Thyroid gland (tissue), 4 donors: ENCODE results near the gene GJB3. TPM values are rescaled to one million over a fixed set of nuclear protein-coding genes. Genes with fewer than 3 reads are reported as not detected.
"Not testable (repeated sequence)": the region's sequence is repeated elsewhere in the genome, so short reads cannot be mapped to it uniquely, and the experiment has no call there.

Source experiments
- DNase-seq, 2 donors: peaks; one replicate each; pipeline ENCODE4 v3.0.0-alpha.2; 2019
- H3K27ac ChIP-seq, 3 donors: fragments of 200-600 bp; sonication (generic); 1 replicate in 2 of 3; 2 replicates in 1 of 3; pipeline ENCODE4 v1.5.1; 2016 to 2019; ENCODE audit warnings: mild to moderate bottlenecking in 1 of 3, moderate library complexity in 1 of 3
- H3K27me3 ChIP-seq: fragments of 200-600 bp; sonication (generic); one replicate; pipeline ENCODE4 v1.5.1; 2019
- H3K36me3 ChIP-seq, 2 donors: fragments of 200-600 bp; sonication (generic); one replicate each; pipeline ENCODE4 v1.5.1; 2016 to 2019
- H3K4me1 ChIP-seq, 2 donors: fragments of 200-600 bp; sonication (generic); one replicate each; pipeline ENCODE4 v1.5.1; 2017 to 2019
- H3K4me3 ChIP-seq, 3 donors: fragments of 200-600 bp; sonication (generic); replicated peaks in 1 of 3; 1 replicate in 2 of 3; 2 replicates in 1 of 3; pipeline ENCODE4 v1.5.1; 2016; ENCODE audit warnings: mild to moderate bottlenecking in 1 of 3
- H3K9me3 ChIP-seq: fragments of 200-600 bp; sonication (generic); one replicate; pipeline ENCODE4 v1.5.1; 2017
- POLR2A ChIP-seq, 2 donors: fragments of 450-650 bp; IDR thresholded peaks; one replicate each; pipeline ENCODE4 v1.6.1; 2017; ENCODE audit warnings: antibody characterized with exemption in 2 of 2, mild to moderate bottlenecking in 2 of 2, moderate library complexity in 1 of 2
- WGBS, 2 donors: methylation state at CpG; one replicate each; pipeline ENCODE4 v1.1.5; 2017; 5-methylcytosine and 5-hydroxymethylcytosine counted together
- intact Hi-C: fragments of 100-400 bp; cut with DNase I; formaldehyde crosslinking; loops from one replicate; pipeline ENCODE4 v1.15.1; 2023
- total RNA-seq, 4 donors: library from RNA; depleted of rRNA; stranded (reverse); fragments of >200 nt; gene quantifications; one replicate each; pipeline ENCODE4 v1.2.3, GENCODE V29; 2016
- TF ChIP-seq, protein P1 (sequence below), 6 experiments: fragments of 200-600 bp in 3 of 6; fragments of 450-650 bp in 3 of 6; sonication (generic) in 3 of 6; IDR thresholded peaks; one replicate each; pipeline ENCODE4 v1.5.1; 2016 to 2019; ENCODE audit warnings: antibody characterized with exemption in 6 of 6, mild to moderate bottlenecking in 2 of 6, inconsistent platforms in 1 of 6, moderate library complexity in 1 of 6

Gene GJB3
- under 1 TPM in 2 of 4 donors, not detected in 2; 0.49 to 0.54 TPM for total RNA-seq

DNA sequence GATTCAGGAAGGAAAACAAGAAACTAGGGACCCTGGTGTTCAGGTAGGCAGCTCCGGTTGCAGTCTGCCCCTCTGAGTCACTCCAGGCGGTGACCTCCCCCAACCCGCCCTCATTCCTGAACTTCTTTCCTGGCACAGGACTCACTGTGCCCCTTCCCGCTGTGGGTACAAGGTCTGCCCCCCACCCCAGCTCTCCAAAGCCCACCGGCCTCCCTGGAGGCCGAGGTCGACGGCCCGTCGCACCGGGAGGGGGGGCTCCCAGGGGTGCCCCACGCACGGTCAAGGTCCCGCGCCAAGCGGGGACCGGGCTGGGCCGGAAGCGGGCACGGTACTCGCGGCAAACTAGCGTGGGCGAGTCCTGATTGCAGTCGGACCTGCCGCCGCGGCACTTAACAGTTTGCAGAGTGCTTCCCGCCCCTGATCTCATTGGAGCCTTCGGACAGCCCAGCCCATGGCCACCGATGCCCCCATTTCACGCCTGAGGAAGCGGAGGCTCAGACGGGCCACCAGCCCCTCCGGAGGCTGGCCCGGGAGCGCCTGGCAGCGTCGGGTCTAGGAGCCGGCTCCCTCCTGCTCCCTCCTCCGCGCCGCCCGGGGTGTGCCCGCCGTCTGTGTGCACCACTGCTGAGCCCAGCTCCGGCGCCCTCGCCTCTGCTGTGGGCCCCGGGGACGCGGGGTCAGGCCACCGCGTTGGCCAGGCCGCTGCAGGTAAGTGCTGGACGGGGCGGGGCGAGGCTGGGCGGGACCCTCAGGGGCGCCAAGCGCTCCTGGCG is at the start of gene GJB3:
Gene GJB3 (plus strand): TSS at position 144 of the 773 bp plus-strand sequence. CDS start 3,549 bp downstream, outside the sequence.
- peak in 1 of 2 donors; percentile 32 for DNase-seq
- peak within 1 kb of the TSS in 2 of 3 donors; percentile 3 to 33 for H3K4me3 ChIP-seq
- peaks cover 11% of the 10 kb centered on the region for H3K27me3 ChIP-seq
- 4 to 10% methylated on average over 4 to 30 of the region's 62 CpGs for WGBS, 2 donors
- no peaks in the 10 kb centered on the region for H3K9me3 ChIP-seq
- intact Hi-C loops: no loop called here
- H3K27ac ChIP-seq: no peak within 1 kb of the TSS
- H3K4me1 ChIP-seq: peaks cover 3 to 16% of the 10 kb centered on the region in 2 donors
- no peak for TF ChIP-seq POLR2A (IDR thresholded peaks at IDR 0.05)
- TF ChIP-seq, protein P1, sequence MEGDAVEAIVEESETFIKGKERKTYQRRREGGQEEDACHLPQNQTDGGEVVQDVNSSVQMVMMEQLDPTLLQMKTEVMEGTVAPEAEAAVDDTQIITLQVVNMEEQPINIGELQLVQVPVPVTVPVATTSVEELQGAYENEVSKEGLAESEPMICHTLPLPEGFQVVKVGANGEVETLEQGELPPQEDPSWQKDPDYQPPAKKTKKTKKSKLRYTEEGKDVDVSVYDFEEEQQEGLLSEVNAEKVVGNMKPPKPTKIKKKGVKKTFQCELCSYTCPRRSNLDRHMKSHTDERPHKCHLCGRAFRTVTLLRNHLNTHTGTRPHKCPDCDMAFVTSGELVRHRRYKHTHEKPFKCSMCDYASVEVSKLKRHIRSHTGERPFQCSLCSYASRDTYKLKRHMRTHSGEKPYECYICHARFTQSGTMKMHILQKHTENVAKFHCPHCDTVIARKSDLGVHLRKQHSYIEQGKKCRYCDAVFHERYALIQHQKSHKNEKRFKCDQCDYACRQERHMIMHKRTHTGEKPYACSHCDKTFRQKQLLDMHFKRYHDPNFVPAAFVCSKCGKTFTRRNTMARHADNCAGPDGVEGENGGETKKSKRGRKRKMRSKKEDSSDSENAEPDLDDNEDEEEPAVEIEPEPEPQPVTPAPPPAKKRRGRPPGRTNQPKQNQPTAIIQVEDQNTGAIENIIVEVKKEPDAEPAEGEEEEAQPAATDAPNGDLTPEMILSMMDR (IDR thresholded peaks at IDR 0.05): no peak
- no peaks in the 10 kb centered on the region for H3K36me3 ChIP-seq

DNA sequence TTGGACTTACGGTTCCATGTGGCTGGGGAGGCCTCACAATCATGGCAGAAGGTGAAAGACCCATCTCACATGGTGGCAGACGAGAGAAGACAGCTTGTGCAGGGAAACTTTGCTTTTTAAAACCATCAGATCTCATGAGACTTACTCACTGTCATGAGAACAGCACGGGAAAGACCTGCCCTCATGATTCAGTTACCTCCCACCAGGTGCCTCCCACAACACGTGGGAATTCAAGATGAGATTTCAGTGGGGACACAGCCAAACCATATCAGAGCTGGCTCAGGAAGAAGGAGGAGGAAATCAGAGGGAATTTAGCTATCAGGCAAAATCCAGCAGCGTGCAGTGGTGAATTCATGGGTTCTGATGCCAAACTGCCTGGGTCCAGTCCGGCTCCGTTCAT is 48.2 kb upstream of the GJB3 start:
- H3K4me3 ChIP-seq, H3K9me3 ChIP-seq, DNase-seq, H3K36me3 ChIP-seq, H3K4me1 ChIP-seq, H3K27me3 ChIP-seq, intact Hi-C loops, H3K27ac ChIP-seq: not testable (repeated sequence)
- 68 to 69% methylated on average over 7 of the region's 7 CpGs for WGBS, 2 donors

DNA sequence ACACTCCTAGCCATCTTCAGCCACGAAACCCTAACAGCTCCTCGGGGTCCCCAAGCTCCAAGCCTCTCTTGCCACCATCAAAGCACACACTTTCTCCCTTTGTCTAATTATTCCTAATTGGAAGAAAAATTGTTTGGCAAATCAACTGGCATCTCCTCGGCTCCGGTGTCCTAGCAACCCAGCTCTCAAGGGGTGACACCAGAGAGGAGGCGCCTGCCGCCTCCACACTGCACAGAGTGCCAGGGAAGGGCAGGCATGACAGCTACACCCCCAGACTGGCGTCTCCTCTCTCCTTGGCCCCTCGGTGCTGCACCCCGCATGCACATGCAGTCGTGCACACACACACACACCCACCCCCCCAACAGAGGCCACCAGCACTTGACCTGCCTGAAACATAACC is 44.3 kb upstream of the GJB3 start:
- H3K36me3 ChIP-seq: no peaks in the 10 kb centered on the region
- H3K27me3 ChIP-seq: no peaks in the 10 kb centered on the region
- no peak for DNase-seq
- no peaks in the 10 kb centered on the region for H3K9me3 ChIP-seq
- WGBS, 2 donors: 66 to 78% methylated on average over 10 of the region's 10 CpGs
- H3K27ac ChIP-seq: no peak overlapping the region
- no peaks in the 10 kb centered on the region for H3K4me1 ChIP-seq
- intact Hi-C loops: no loop called here
- no peak overlapping the region for H3K4me3 ChIP-seq
- TF ChIP-seq POLR2A (IDR thresholded peaks at IDR 0.05): no peak
- TF ChIP-seq, protein P1 (IDR thresholded peaks at IDR 0.05): no peak

DNA sequence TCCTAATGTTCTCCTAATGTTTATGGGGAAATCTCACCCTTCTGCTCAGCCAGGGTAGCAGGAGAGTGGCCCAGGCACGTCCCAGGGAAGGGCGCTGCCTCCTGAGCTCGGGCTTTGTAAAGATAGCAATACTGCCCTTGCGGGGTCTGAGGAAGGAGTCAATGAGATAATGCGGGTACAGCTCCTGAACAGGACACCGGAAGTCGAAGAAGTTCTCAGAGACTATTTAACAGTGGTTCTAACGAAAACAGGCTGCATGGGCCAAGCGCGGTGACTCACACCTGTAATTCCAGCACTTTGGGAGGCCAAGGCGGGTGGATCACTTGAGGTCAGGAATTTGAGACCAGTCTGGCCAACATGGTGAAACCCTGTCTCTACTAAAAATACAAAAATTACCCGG is 43.8 kb upstream of the GJB3 start:
- DNase-seq, H3K4me1 ChIP-seq, H3K27ac ChIP-seq, H3K36me3 ChIP-seq, H3K27me3 ChIP-seq, H3K9me3 ChIP-seq, H3K4me3 ChIP-seq, intact Hi-C loops: not testable (repeated sequence)
- WGBS, 2 donors: 81 to 86% methylated on average over 12 of the region's 12 CpGs

DNA sequence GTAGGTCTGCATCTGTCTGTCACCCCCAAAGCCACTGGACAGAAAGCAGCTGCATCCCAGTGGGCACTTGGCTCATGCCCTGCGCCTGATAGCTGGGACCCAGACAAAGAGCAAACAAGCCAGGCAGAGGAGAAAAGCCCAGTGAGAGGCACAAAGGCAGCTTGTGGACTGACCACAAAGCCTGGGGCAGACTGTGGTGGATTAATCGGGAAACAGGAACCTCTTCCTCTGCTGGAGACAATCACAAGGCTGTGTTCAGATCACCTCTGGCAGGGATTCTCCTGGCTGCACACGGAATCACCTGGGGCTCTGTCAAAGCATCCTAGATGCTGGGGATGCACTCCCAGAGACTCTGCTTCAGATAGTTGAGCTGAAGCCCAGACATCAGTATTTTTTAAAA is 41.4 kb upstream of the GJB3 start:
- intact Hi-C loops: no loop called here
- no peaks in the 10 kb centered on the region for H3K36me3 ChIP-seq
- 29 to 42% methylated on average over 3 of the region's 3 CpGs for WGBS, 2 donors

More for the DNA sequence above, 41.4 kb upstream of the GJB3 start:
- Histone ChIP-seq H3K4me1 (no peaks in the 10 kb centered on the region), H3K4me3 (no peak overlapping the region), H3K27me3 (no peaks in the 10 kb centered on the region), H3K27ac (no peak overlapping the region), H3K9me3 (no peaks in the 10 kb centered on the region)
- TF ChIP-seq POLR2A (IDR thresholded peaks at IDR 0.05): no peak
- TF ChIP-seq, protein P1 (IDR thresholded peaks at IDR 0.05): no peak
- no peak for DNase-seq
